Kidney glomerular epithelial cell (primary cell): ENCODE data around the gene CDC42BPA.
"Not testable (repeated sequence)": the region's sequence is repeated elsewhere in the genome, so short reads cannot be mapped to it uniquely, and the experiment has no call there.

Experiments used
- DNase-seq: peaks from one replicate; lab custom pipeline; 2025; lab: John Stamatoyannopoulos, UW

CDC42BPA gene

DNA sequence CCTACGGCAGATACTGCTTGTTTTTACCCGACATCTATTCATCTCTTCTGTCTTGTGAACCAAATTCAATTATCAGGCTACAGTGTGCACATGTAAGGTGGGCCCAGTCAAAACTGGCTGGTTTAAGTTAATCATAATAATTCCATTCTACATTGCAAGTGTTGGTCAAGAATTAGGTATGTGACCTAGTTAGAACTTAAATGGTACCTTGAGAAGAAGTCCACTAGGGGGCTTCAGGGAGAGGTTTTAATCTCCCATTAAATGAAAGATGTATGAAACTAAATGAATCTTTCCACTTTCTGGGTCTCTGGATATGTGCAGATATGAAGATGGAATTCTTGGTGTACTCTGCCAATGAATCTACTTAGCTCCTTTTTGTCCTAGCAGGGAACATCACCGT, 187.1 kb downstream of the CDC42BPA start:
- DNase-seq, result peak; percentile 1

DNA sequence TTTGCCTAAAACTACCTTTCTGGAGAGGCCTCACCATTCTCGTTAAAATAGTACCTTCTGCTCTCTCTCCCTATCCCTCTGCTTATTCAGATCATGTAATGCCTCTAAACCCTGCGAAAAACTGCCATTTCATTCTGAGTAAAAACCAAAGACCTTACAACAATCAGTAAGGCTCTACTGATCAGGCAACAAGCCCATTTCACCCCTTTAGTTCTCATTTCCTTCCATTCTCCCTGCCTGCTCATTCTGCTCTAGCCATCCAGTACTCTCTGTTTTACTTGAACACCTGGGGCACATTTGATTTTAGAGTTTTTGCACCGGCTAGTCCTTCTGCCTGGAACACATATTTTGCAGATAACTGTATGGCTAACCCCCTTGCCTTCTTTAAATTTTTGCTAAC, 190.4 kb downstream of the CDC42BPA start:
- DNase-seq, result no peak

DNA sequence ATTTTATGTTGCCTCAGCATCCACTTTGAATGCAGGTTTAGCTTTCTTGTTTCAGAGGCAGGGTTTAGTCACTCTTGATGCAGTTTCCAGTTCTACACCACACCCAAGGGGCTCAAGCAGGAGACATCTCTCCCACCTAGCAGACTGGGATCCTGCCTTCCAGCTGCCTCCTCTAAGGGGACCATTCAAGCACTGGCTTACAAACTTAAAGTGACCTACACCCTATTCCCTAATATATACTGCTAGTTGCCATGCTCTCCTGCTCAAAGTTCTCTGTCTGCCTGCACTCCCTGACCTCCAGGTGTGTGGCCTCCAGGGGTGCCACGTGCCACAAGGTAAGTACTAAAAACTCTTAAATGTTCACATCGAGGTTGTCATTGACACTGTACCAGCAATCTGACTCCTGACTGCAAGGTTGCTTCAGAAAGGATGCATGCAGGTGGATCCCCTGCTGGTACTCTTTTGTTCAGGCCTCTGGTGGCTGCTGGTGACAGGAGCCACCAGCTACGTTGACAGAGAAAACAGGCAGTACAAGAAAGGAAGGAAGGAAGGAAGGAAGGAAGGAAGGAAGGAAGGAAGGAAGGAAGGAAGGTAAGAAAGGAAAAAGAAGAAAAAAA, 192.3 kb downstream of the CDC42BPA start:
- DNase-seq, result no peak

DNA sequence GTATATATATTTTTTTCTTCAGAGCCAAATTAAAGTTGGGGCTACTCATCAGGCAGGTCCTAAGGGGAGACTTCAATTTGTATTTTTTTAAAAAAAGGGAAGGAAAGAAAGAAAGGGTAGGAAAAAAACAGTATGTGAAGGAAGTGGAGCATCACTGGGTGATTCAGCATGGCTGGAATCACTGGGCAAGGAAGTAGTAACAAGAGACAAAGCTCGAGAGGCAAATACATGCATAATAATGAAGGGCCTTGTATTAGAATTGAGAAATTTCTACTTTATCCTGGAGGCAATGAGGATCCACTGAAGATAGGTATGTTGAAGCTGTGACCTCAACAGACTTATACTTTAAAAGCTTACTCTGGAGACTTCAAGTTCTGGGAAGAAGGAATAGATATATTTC, 193.8 kb downstream of the CDC42BPA start:
- no peak for DNase-seq

DNA sequence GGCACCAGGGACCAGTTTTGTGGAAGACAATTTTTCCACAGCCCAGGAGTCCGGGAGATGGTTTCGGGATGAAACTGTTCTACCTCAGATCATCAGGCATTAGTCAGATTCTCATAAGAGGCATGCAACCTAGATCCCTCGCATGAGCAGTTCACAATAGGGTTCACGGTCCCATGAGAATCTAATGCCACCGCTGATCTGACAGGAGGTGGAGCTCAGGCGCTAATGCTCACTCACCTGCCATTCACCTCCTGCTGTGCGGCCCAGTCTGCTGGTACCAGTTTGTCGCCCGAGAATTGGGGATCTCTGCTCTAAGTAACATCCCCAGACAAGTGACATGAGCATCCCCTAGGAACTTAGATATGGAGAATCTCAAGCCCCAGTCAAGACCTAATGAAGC, 197.5 kb downstream of the CDC42BPA start:
- DNase-seq, result no peak

DNA sequence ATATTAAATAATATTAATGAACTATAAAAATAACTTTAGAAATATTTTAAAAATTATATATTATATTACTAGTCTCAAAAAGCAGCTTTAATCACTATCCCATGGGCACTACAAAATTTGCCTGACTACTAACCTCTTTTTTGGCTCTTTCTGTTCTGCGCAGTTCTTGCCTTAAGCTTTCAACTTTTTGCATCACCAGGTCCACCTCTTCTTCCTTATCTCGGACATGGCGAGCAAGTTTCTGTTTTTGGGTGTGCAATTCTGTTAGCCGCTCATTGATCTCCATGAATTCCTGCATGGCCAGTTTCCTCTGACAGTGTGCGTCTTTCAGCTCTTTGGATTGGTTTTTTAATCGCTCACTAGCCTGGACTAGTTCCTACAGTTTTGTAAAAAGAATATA, 205.8 kb downstream of the CDC42BPA start:
- no peak for DNase-seq

DNA sequence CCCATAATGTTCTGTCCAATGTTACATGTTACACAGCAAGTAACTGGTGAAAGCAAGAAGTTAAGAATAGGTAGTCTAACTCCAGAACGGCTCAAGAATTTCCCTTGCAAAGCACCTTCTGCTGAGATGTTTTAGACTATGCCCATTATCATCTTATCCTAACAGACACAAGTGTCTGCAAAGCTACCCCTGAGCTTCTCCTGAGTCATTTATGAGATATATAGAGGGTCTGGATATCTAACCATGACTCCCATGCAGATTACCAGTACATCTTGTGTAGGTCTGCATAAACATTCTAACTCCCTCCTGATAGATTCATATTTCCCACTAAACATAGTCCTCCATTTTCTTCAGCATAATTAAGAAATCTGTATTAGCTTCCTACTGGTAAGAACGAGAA, 206.5 kb downstream of the CDC42BPA start:
- no peak for DNase-seq

DNA sequence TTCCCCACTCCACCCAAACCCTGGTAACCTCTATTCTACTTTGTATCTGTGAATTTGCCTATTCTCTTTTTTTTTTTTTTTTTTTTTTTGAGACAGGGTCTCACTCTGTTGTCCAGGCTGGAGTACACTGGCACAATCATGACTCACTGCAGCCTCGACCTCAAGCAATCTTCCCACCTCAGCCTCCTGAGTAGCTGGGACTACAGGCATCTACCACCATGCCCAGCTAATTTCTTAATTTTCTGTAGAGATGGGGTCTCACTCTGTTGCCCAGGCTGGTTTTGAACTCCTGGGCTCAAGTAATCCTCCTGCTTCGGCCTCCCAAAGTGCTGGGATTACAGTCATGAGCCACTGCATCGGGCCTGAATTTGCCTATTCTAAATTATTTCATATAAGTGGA, 213.0 kb downstream of the CDC42BPA start:
- DNase-seq, result not testable (repeated sequence)

DNA sequence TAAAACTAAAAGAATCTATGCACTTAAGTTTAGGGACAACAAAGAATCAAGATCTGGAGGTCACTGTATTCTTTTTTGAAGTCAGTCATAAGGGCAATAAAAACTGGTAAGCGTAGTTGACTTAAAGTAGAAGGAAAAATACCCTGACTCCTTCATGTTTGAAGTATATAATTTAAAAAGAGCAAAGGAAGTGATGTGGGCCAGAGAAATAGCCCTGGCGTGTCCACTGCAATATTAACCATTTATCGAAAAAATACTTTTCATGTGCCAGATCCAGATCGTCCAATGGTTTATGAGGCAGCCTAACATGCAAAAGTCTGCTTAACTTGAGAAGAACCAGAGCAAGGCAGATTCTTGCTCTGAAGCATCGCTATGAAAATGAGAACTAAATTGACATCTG, 216.2 kb downstream of the CDC42BPA start:
- no peak for DNase-seq

DNA sequence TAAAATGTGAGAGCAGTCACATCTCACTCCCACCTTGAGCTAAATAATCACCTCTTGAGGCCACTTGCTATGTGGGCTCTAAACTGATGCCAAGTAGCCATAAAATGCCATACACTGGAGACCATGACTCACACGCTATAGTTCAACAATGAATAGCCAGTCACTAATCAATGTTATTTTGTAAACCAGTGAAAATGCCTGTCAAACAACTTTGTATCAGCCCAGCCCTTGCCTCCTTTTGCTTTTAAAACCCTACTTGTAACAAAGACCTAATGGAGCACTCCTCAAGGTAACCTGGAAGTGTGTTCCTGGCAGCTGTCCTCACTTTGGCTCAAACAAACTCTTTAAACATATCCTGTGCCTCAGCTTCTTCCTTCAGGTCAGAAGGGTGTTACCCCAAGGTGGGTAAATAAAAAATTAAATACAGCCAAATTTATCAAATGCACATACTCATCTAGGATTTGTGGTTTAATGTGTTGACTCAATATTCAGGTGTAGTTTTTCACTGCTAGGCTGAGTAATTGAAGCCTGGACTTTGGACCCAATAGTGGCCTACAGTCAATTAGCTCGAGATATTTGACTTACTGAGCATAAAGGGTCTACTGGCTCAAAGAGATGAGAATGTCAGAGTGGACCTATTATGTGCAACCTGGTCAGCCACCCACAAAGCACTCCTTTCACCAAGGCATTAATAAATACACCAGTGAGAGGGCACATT, 223.9 kb downstream of the CDC42BPA start:
- no peak for DNase-seq

DNA sequence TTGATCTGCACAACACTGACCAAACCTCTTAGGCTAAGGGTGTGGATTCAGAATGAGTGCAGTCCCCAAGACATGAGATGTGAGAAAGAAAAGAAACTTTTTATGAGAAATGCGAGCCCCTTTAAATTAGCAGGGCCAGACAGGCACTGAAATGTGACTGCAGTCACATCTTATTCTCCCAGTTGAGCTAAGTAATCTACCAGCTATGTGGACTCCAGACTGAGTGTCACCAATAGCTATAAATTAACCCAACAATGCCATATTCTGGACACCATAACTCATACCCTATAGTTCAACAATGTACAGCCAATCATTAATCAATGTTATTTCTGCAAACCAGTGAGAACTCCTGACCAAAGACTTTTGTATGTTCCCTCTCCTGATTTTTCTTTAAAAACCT, 225.0 kb downstream of the CDC42BPA start:
- DNase-seq, result no peak

DNA sequence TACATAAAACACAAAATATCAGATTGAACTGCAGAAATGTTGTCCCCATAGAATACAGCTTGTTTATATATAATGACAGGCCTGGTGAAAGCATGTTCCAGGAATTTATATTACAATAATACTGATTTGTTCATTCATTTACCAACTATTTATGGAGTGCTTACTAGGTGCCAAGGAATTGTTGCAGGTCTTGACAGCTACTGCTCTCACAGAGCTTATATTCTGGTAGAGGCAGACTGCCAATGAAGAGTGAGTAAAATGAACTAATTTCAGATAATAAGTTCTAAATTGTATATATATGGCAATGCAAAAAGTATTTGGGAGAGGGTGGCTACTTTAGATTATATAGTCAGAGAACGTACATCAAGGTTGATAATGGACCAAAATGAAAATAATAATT, 226.2 kb downstream of the CDC42BPA start:
- DNase-seq, result no peak

DNA sequence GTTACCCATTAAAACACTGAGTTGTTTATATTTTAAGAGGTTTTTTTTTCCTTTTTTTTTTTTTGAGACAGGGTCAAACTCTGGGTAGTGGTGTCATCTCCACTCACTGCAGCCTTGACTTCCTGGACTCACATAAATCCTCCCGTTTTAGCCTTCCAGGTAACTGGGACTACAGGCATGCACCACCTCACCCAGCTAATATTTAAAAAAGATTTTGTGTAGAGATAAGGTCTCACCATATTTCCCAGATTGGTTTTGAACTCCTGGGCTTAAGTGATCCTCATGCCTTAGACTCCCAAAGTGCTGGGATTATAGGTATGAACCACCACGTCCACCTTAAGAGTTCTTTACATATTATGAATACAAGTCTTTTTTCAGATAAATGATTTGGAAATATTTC, 231.7 kb downstream of the CDC42BPA start:
- DNase-seq, result no peak

DNA sequence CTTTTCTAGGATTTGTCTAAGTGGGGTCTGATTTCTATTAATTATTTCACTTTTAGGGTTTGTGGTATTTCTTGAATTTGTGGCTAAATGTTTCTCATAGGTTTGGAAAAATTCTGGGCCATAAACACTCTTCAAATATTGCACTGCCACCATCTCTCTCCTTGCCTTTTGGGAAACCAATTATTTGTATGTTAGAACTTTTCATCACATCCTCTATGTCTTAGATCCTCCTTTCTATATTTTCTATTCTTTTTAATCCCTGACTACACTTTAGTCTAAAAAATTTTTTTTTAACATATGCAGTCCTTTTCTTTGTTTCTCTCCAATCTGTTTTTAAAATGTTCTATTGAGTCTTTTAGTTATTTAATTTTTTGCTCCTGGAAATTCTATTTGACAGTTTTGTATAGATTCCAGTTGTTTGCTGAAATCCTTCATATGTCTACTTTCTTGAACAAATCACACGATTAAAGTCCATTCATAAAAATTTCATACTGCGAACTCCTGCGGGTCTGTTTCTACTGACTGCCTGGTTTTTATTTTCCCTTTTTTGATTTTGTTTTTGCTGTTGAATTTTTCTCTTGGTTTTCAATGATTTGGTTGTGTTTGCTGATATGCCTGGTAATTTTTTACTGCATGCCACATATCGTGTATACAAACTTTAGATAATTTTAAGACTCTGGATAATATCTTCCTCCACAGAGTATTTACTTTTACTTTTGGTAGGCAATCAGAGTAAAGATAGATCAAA, 235.1 kb downstream of the CDC42BPA start:
- no peak for DNase-seq

DNA sequence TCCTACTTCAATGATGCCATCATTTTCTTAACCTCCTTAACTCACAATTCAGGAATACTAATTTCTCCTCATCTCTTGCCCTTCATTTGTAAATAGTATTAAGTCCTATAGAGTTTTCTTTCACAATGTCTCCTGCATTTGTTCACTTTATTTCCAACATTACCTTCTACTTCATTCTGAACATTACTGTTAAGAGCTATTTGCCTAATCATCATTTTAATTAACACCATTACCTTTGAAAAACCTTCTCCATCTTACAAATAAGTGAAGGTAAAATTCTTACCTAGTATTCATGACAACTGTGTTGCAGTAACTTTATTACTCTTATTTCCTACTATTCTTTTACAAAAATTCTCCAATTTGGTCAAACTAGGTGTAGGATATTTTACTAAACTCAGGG, 240.5 kb downstream of the CDC42BPA start:
- no peak for DNase-seq

DNA sequence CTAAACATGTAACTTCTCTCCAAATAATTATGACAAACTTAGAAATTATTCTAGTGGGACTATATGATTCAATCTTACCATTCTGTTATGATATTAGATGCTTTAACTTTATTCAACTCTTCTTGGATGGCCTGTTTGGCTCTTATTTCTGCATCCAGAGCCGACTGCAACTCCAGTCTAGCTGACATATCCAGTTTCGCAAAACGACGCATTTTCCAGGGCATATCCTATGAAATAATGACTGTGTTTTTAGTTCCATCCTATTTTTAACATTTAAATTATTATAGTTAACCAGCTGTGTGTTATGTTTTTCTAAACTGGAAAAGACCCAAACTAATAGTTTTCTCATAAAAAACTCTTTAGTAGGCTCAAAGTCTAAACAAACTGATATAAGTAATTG, 244.5 kb downstream of the CDC42BPA start:
- DNase-seq, result no peak

DNA sequence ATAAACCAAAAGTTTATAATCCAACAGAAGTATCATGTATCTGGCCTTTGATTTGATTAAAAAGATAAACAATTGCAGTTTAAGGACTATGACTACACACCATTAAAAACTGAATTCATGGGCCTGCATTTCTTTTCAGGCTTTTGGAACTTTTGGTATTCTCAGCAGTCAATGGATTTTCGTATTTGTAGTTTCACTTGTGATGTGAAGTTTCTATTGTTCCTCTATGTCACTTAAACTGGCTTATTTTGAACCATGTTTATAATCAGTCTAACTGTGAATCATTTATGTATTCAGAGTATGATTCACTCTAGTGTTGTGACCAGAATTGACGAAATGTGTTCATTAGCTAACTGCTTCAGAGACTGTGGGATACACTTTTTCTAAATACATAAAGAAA, 245.3 kb downstream of the CDC42BPA start:
- DNase-seq, result no peak

DNA sequence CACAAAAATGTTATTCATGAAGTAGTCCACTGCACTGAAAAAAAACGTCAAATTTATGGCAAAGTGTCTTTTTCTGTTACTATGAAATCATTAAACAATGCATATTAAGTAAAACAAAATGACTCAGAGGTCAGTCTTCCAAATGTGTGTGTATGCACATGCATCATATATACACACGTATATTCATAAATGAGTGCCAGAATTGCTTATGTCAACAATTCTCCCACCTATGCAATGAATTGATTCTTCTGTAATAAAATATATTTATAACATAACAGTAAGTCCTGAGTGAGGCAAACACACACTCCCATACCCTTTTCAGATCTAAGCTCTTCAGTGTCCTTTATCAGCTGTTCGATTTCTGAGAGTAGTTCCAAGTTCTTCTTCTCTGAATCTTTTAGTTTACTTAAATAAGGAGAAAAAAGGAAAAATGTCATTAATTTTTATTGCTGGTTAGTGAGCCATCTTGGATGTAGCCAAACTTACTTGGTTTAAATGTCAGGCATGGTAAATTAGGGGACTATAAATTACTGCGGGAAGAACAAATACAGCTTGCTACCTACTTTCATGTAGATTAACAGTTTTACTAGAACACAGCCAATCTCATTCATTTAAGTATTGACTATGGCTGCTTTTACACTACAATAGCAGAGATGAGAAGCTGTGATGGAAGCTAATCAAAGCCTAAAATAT, 246.3 kb downstream of the CDC42BPA start:
- DNase-seq, result no peak

DNA sequence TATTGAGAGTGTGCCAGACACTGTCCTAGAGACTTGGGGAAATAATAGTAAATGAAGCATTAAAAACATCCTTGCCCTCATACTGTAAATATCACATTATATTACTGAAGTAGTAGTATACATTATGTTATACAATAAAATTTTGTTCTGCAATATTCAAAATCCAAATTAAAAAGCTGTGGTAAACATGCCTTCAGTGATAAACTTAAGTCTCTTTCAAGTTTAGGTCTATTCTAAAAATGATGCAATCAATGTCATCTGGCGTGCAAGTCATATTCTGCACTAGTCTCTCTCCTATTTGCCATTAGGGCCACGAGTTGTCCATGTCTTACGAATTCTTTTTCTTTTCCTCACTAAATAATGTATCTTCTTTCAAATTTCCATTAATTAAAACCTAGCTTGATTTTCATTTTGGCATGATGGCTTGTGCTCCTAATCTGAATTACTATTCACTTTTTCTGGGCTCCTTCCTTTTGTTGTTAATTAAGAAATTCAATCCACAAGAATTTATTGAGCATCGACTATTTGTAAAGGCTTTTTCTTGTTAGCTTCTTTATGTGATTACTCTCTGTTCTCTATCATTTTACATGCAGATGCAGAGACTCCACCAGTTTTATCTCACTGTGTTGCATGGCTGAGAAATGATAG, 247.5 kb downstream of the CDC42BPA start:
- DNase-seq, result no peak

DNA sequence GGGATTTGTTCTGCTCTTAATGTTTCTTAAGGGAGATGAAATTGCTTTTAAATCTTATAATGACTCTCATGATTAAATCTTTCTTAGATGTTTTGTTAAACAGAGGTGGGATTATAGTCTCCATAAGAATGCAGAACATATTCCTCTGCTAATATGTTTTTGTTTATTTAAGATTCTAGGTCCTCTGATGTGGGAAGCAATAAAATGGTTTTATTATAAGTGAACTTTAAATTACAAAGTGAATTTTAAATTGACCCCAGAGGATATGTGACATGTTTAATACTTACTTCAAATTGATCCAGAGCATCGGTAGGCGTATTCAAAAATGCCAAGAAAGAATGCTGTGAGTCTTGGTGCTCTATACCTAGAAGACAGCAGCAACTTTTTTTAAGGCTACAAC, 248.8 kb downstream of the CDC42BPA start:
- no peak for DNase-seq

DNA sequence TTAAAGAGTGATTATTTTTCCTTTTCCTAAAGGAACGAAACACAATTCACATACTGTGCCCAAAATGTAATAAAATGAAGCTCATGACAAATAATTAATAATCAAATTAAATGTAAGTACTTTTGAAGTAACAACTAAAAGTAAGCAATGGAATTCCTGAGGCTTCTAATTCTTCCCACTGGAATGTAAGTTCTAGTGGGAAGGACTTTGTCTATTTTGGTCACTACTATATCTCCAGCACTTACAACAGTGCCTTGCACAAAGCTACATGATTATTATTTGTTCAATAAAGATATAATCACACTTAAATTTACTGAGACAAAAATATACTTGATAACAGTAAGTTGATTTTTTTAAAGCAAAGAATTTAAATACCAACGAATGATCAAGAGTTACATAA, 249.4 kb downstream of the CDC42BPA start:
- no peak for DNase-seq

DNA sequence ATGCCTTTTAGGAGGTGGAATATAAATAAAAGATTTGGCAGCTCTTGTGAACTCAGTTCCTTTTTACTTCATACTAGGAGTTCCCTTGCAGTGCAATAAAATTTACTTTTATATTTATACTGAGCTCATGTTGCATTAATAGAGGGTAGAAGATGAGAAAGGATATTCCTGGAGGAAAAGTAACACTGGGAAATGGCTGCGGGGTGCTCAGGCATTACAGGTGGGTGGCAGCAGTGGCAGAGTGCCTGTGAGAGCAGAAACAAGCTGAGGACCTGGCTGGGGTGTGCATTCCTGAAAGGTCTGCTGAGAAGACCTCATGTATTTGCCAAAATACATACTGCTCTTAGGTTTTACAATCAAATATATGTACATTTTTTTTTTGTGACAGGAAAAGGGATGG, 251.3 kb downstream of the CDC42BPA start:
- no peak for DNase-seq
